Spleen (tissue), 11 donors: ENCODE results near the gene SLC1A2. TPM values are rescaled to one million over a fixed set of nuclear protein-coding genes. Genes with fewer than 3 reads are reported as not detected.

ENCODE experiments used
- DNase-seq: peaks from one replicate; pipeline ENCODE4 v3.0.0-alpha.2; 2020
- H3K27ac ChIP-seq, 8 donors: fragments of 200-600 bp; sonication (generic) in 7 of 8; 1 replicate in 4 of 8; 2 replicates in 4 of 8; pipeline versions ENCODE4 v1.5.0 to v1.8.0; 2016 to 2021; ENCODE audit warnings: inconsistent platforms in 4 of 8, mild to moderate bottlenecking in 4 of 8, moderate library complexity in 1 of 8
- H3K27me3 ChIP-seq, 7 donors: fragments of 200-600 bp; sonication (generic) in 6 of 7; replicated peaks in 1 of 7; 1 replicate in 4 of 7; 2 replicates in 3 of 7; pipeline versions ENCODE4 v1.5.0 to v1.8.0; 2016 to 2021; ENCODE audit warnings: inconsistent platforms in 3 of 7, mild to moderate bottlenecking in 1 of 7
- H3K36me3 ChIP-seq, 6 donors: fragments of 200-600 bp; sonication (generic) in 5 of 6; 1 replicate in 4 of 6; 2 replicates in 2 of 6; pipeline versions ENCODE4 v1.5.0 to v1.8.0; 2016 to 2021; ENCODE audit warnings: inconsistent platforms in 2 of 6
- H3K4me1 ChIP-seq, 6 donors: fragments of 200-600 bp; sonication (generic) in 5 of 6; 1 replicate in 3 of 6; 2 replicates in 3 of 6; pipeline versions ENCODE4 v1.5.0 to v1.8.0; 2016 to 2021; ENCODE audit warnings: inconsistent platforms in 3 of 6
- H3K4me3 ChIP-seq, 8 donors: fragments of 200-600 bp; sonication (generic) in 7 of 8; 1 replicate in 4 of 8; 2 replicates in 4 of 8; pipeline versions ENCODE4 v1.5.0 to v1.8.0; 2016 to 2021; ENCODE audit warnings: inconsistent platforms in 4 of 8, mild to moderate bottlenecking in 4 of 8, moderate library complexity in 2 of 8
- H3K9me3 ChIP-seq, 8 donors: fragments of 200-600 bp; sonication (generic) in 7 of 8; 1 replicate in 4 of 8; 2 replicates in 4 of 8; pipeline versions ENCODE4 v1.5.0 to v1.8.0; 2016 to 2021; ENCODE audit warnings: inconsistent platforms in 4 of 8
- CTCF ChIP-seq, 11 experiments: fragments of 200-600 bp in 7 of 11; fragments of 450-650 bp in 4 of 11; sonication (generic) in 4 of 11; IDR thresholded peaks in 8 of 11; conservative IDR thresholded peaks in 3 of 11; 1 replicate in 7 of 11; 2 replicates in 4 of 11; pipeline versions ENCODE4 v1.4.0 to v1.8.0; 2016 to 2021; ENCODE audit warnings: antibody characterized with exemption in 11 of 11, inconsistent platforms in 4 of 11, mild to moderate bottlenecking in 1 of 11
- POLR2A ChIP-seq, 3 donors: fragments of 450-650 bp; IDR thresholded peaks; one replicate each; pipeline ENCODE4 v1.5.1; 2017; ENCODE audit warnings: antibody characterized with exemption in 3 of 3, mild to moderate bottlenecking in 1 of 3
- POLR2AphosphoS5 ChIP-seq, 3 donors: sonication (generic); formaldehyde crosslinking; IDR thresholded peaks; one replicate each; pipeline ENCODE4 v1.5.1; 2017; ENCODE audit warnings: antibody characterized with exemption in 3 of 3
- WGBS, 5 donors: extraction: QIAGEN DNeasy Blood & Tissue Kit in 3 of 5; methylation state at CpG; one replicate each; pipeline versions ENCODE4 v1.1.5 to v1.1.7; 2013 to 2018; 5-methylcytosine and 5-hydroxymethylcytosine counted together
- intact Hi-C: fragments of 100-400 bp; cut with DNase I; formaldehyde crosslinking; loops from one replicate; pipeline ENCODE4 v1.15.0; 2023; ENCODE audit warnings: low total_unique reads
- polyA plus RNA-seq, 3 donors: library from polyadenylated mRNA; stranded (reverse); fragments of 200-250 nt; gene quantifications; one replicate each; pipeline ENCODE4 v1.2.1, GENCODE V29; 2013
- total RNA-seq, 7 donors: library from RNA; depleted of rRNA in 3 of 7; stranded (reverse); fragments of >200 nt in 3 of 7; fragmentation: NEBNext Ultra II Directional in 4 of 7; extraction: Animal tissue kit (Norgen Biotek cat#: 25700) in 4 of 7; gene quantifications; one replicate each; pipeline versions ENCODE4 v1.1.0 to v1.2.1, GENCODE V29; 2016 to 2021
- donor health status: healthy with polysubstance abuse.
- donor health status: DM: no; HTN: no; CAD: no; lungs with moderate emphysema.
- donor health status: DM: no; HTN: no; CAD: no.
- donor health status: Bipolar disorder and iron deficiency.
- donor health status: healthy.
- donor health status: DM: no; HTN: no; CAD: no.
- donor health status: DM: yes; HTN: yes; CAD: no.

Gene SLC1A2
- total and polyA plus RNA-seq, 10 donors = 0.26 to 3.8 (median 0.93) TPM

GRCh38 chr11:35376613-35377012 lies 42.7 kb downstream of the SLC1A2 start:
- Histone ChIP-seq H3K4me3 (no peak overlapping the region), H3K36me3 (no peaks in the 10 kb centered on the region), H3K9me3 (no peaks in the 10 kb centered on the region), H3K27ac (no peak overlapping the region), H3K27me3 (no peaks in the 10 kb centered on the region), H3K4me1 (no peaks in the 10 kb centered on the region)
- no peak for TF ChIP-seq POLR2A (IDR thresholded peaks at IDR 0.05)
- no peak for TF ChIP-seq CTCF (IDR thresholded peaks at IDR 0.05 in 8 of 11, conservative IDR thresholded peaks at IDR 0.05 in 3 of 11)
- TF ChIP-seq POLR2AphosphoS5 (IDR thresholded peaks at IDR 0.05) = no peak
- no peak for DNase-seq
- intact Hi-C loops = no loop called here
- WGBS, 5 donors = 69 to 89% (median 87%) methylated on average over 3 of the region's 3 CpGs

GRCh38 chr11:35376118-35376510 lies 43.2 kb downstream of the SLC1A2 start:
- no peak for DNase-seq
- Histone ChIP-seq H3K27me3 (no peaks in the 10 kb centered on the region), H3K4me3 (no peak overlapping the region), H3K36me3 (no peaks in the 10 kb centered on the region), H3K27ac (no peak overlapping the region), H3K4me1 (no peaks in the 10 kb centered on the region), H3K9me3 (no peaks in the 10 kb centered on the region)
- 80 to 98% (median 88%) methylated on average over 4 of the region's 4 CpGs for WGBS, 5 donors
- TF ChIP-seq POLR2A (IDR thresholded peaks at IDR 0.05) (no peak), POLR2AphosphoS5 (IDR thresholded peaks at IDR 0.05) (no peak), CTCF (IDR thresholded peaks at IDR 0.05 in 8 of 11, conservative IDR thresholded peaks at IDR 0.05 in 3 of 11) (no peak)
- intact Hi-C loops = no loop called here

- intact Hi-C loops = no loop called here
- Histone ChIP-seq H3K27ac (no peak overlapping the region), H3K9me3 (no peaks in the 10 kb centered on the region), H3K36me3 (no peaks in the 10 kb centered on the region), H3K4me3 (no peak overlapping the region), H3K4me1 (no peaks in the 10 kb centered on the region), H3K27me3 (no peaks in the 10 kb centered on the region)
- WGBS, 5 donors = 73 to 83% (median 83%) methylated on average over 10 of the region's 10 CpGs
- TF ChIP-seq POLR2AphosphoS5 (IDR thresholded peaks at IDR 0.05) = no peak
- no peak for TF ChIP-seq CTCF (IDR thresholded peaks at IDR 0.05 in 8 of 11, conservative IDR thresholded peaks at IDR 0.05 in 3 of 11)
- TF ChIP-seq POLR2A (IDR thresholded peaks at IDR 0.05) = no peak
- DNase-seq = no peak
These were observed 43.8 kb downstream of the SLC1A2 start for GRCh38 chr11:35375332-35376117.

- H3K4me1 ChIP-seq = no peaks in the 10 kb centered on the region
- intact Hi-C loops = no loop called here
- H3K36me3 ChIP-seq = no peaks in the 10 kb centered on the region
- no peak for DNase-seq
- no peaks in the 10 kb centered on the region for H3K27me3 ChIP-seq
- no peak overlapping the region for H3K27ac ChIP-seq
- no peaks in the 10 kb centered on the region for H3K9me3 ChIP-seq
- TF ChIP-seq POLR2A (IDR thresholded peaks at IDR 0.05) (no peak), CTCF (IDR thresholded peaks at IDR 0.05 in 8 of 11, conservative IDR thresholded peaks at IDR 0.05 in 3 of 11) (no peak), POLR2AphosphoS5 (IDR thresholded peaks at IDR 0.05) (no peak)
- no peak overlapping the region for H3K4me3 ChIP-seq
- 79 to 89% (median 83%) methylated on average over 2 of the region's 2 CpGs for WGBS, 5 donors
These were observed 45.9 kb downstream of the SLC1A2 start for GRCh38 chr11:35373284-35373933.
